OCI-LY7 (cell line): ENCODE data around the gene RHOU.

Experiments used
- CTCF ChIP-seq: fragments of 200-600 bp; sonication (generic); conservative IDR thresholded peaks from 2 replicates; pipeline ENCODE4 v1.5.1; 2014; ENCODE audit warnings: mild to moderate bottlenecking, antibody characterized with exemption, low read length, moderate library complexity, mixed read lengths
- EZH2phosphoT487 ChIP-seq: fragments of 200-600 bp; sonication (generic); IDR thresholded peaks from 2 replicates; pipeline ENCODE4 v1.6.1; 2018; ENCODE audit warnings: low read depth, borderline replicate concordance, mild to moderate bottlenecking, mixed run types, antibody characterized with exemption, low read length, moderate library complexity, mixed read lengths

- no peak for TF ChIP-seq CTCF
- no peak for TF ChIP-seq EZH2phosphoT487
These were observed 37.4 kb downstream of the RHOU start for GRCh38 chr1:228772516-228773212.
